ENCODE data around the gene NRXN3. TPM values are rescaled to one million over a fixed set of nuclear protein-coding genes. Genes with fewer than 3 reads are reported as not detected.

Gene NRXN3
- total RNA-seq, 1 donor from 2014 or later, result 19.8 TPM

GRCh38 chr14:78627114-78627513 is 456.9 kb downstream of the NRXN3 start:
- no peaks in the 10 kb centered on the region for H3K4me1 Mint-ChIP-seq (ENCODE audit: unreplicated experiment)
- no peaks in the 10 kb centered on the region for H3K9me3 Mint-ChIP-seq
- H3K27ac Mint-ChIP-seq, result no peak overlapping the region
- TF ChIP-seq, protein P1, sequence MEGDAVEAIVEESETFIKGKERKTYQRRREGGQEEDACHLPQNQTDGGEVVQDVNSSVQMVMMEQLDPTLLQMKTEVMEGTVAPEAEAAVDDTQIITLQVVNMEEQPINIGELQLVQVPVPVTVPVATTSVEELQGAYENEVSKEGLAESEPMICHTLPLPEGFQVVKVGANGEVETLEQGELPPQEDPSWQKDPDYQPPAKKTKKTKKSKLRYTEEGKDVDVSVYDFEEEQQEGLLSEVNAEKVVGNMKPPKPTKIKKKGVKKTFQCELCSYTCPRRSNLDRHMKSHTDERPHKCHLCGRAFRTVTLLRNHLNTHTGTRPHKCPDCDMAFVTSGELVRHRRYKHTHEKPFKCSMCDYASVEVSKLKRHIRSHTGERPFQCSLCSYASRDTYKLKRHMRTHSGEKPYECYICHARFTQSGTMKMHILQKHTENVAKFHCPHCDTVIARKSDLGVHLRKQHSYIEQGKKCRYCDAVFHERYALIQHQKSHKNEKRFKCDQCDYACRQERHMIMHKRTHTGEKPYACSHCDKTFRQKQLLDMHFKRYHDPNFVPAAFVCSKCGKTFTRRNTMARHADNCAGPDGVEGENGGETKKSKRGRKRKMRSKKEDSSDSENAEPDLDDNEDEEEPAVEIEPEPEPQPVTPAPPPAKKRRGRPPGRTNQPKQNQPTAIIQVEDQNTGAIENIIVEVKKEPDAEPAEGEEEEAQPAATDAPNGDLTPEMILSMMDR (conservative IDR thresholded peaks at IDR 0.05), result no peak
- peaks cover 18% of the 10 kb centered on the region for H3K27me3 Mint-ChIP-seq
- no peak for DNase-seq (ENCODE audit: extremely low spot score, unreplicated experiment)
- no peaks in the 10 kb centered on the region for H3K36me3 Mint-ChIP-seq
- no peak overlapping the region for H3K4me3 Mint-ChIP-seq

GRCh38 chr14:78631551-78631950 is 461.4 kb downstream of the NRXN3 start:
- H3K4me3 Mint-ChIP-seq, result no peak overlapping the region
- H3K9me3 Mint-ChIP-seq, result no peaks in the 10 kb centered on the region
- H3K27me3 Mint-ChIP-seq, result peaks cover 25% of the 10 kb centered on the region
- TF ChIP-seq, protein P1 (conservative IDR thresholded peaks at IDR 0.05), result no peak
- no peak overlapping the region for H3K27ac Mint-ChIP-seq
- no peaks in the 10 kb centered on the region for H3K4me1 Mint-ChIP-seq (ENCODE audit: unreplicated experiment)
- no peak for DNase-seq (ENCODE audit: extremely low spot score, unreplicated experiment)
- H3K36me3 Mint-ChIP-seq, result no peaks in the 10 kb centered on the region

- no peak overlapping the region for H3K4me3 Mint-ChIP-seq
- peaks cover 8% of the 10 kb centered on the region for H3K4me1 Mint-ChIP-seq (ENCODE audit: unreplicated experiment)
- DNase-seq (ENCODE audit: extremely low spot score, unreplicated experiment), result no peak
- no peaks in the 10 kb centered on the region for H3K9me3 Mint-ChIP-seq
- no peaks in the 10 kb centered on the region for H3K36me3 Mint-ChIP-seq
- TF ChIP-seq, protein P1 (conservative IDR thresholded peaks at IDR 0.05), result no peak
- H3K27ac Mint-ChIP-seq, result no peak overlapping the region
- H3K27me3 Mint-ChIP-seq, result peaks cover 31% of the 10 kb centered on the region
These were observed 463.6 kb downstream of the NRXN3 start for GRCh38 chr14:78633752-78634151.

GRCh38 chr14:78637489-78637888 is 467.3 kb downstream of the NRXN3 start:
- peaks cover 28% of the 10 kb centered on the region for H3K27me3 Mint-ChIP-seq
- no peaks in the 10 kb centered on the region for H3K36me3 Mint-ChIP-seq
- H3K9me3 Mint-ChIP-seq, result no peaks in the 10 kb centered on the region
- H3K27ac Mint-ChIP-seq, result no peak overlapping the region
- TF ChIP-seq, protein P1 (conservative IDR thresholded peaks at IDR 0.05), result no peak
- no peak overlapping the region for H3K4me3 Mint-ChIP-seq
- peaks cover 10% of the 10 kb centered on the region for H3K4me1 Mint-ChIP-seq (ENCODE audit: unreplicated experiment)
- no peak for DNase-seq (ENCODE audit: extremely low spot score, unreplicated experiment)

DNA sequence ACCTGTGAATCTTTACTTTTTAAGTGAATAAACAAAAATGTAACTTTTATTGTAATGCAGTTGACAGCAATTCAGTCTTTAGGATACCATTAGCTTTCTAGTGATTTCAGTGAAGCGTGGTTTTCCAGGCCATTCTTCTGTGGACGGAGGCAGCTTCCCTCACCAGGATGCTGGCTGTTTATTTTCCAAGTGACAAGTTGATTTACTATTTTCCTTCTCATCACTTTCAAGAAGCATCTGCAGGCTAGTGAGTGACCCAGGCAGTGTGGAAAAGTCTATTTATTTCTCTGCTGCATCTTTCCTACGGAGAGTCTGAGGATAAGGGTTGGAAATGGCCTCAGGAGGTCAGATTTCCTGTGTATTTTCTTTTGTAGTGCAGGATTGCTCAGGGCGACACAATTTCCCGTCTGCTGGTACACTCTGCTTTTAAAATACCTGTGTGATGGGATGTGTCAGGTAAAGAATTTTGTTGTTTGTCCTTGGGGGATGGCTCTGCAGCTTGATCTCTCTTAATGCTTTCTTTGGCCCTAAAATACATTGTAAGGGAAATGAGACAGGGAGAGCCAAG is 467.8 kb downstream of the NRXN3 start:
- Mint-ChIP-seq H3K27me3 (peaks cover 28% of the 10 kb centered on the region), H3K4me3 (no peak overlapping the region), H3K4me1 (ENCODE audit: unreplicated experiment) (peaks cover 10% of the 10 kb centered on the region), H3K27ac (no peak overlapping the region), H3K36me3 (no peaks in the 10 kb centered on the region), H3K9me3 (no peaks in the 10 kb centered on the region)
- TF ChIP-seq, protein P1 (conservative IDR thresholded peaks at IDR 0.05), result no peak
- DNase-seq (ENCODE audit: extremely low spot score, unreplicated experiment), result no peak

- peaks cover 21% of the 10 kb centered on the region for H3K27me3 Mint-ChIP-seq
- H3K4me1 Mint-ChIP-seq (ENCODE audit: unreplicated experiment), result peaks cover 10% of the 10 kb centered on the region
- no peak for DNase-seq (ENCODE audit: extremely low spot score, unreplicated experiment)
- H3K4me3 Mint-ChIP-seq, result no peak overlapping the region
- no peak overlapping the region for H3K27ac Mint-ChIP-seq
- TF ChIP-seq, protein P1 (conservative IDR thresholded peaks at IDR 0.05), result no peak
- no peaks in the 10 kb centered on the region for H3K9me3 Mint-ChIP-seq
- no peaks in the 10 kb centered on the region for H3K36me3 Mint-ChIP-seq
These were observed 468.8 kb downstream of the NRXN3 start for GRCh38 chr14:78638926-78639325.
